CD8-positive, alpha-beta memory T cell (primary cell): ENCODE results near the gene SMARCA4. TPM values are rescaled to one million over a fixed set of nuclear protein-coding genes. Genes with fewer than 3 reads are reported as not detected.

Source experiments
- CTCF ChIA-PET: fragments of 350-600 bp; sonication (Branson Sonifier 250); formaldehyde crosslinking; loops from one replicate; lab custom pipeline; 2021; ENCODE audit warnings: antibody characterized with exemption; lab: Charles Lee
- POLR2A ChIA-PET: fragments of 350-600 bp; sonication (Branson Sonifier 250); formaldehyde crosslinking; loops from one replicate; lab custom pipeline; 2021; ENCODE audit warnings: antibody characterized with exemption; lab: Charles Lee
- DNase-seq, 5 donors: peaks; one replicate each; pipeline versions ENCODE4 v3.0.0 to v3.0.0-alpha.2; 2020 to 2022; ENCODE audit warnings: mixed read lengths in 1 of 5
- H3K27ac ChIP-seq: one replicate; pipeline ENCODE4 v1.7.0; 2013; ENCODE audit warnings: low read depth, mild to moderate bottlenecking, low read length, moderate library complexity
- H3K27me3 ChIP-seq: 2 replicates; pipeline ENCODE4 v1.7.0; 2013; ENCODE audit warnings: low read length, mild to moderate bottlenecking; ENCODE audit not compliant: insufficient read depth, poor library complexity, severe bottlenecking
- H3K36me3 ChIP-seq: 2 replicates; pipeline ENCODE4 v1.7.0; 2013; ENCODE audit warnings: mild to moderate bottlenecking, low read length, moderate library complexity; ENCODE audit not compliant: insufficient read depth
- H3K4me1 ChIP-seq: 2 replicates; pipeline ENCODE4 v1.7.0; 2013; ENCODE audit warnings: mild to moderate bottlenecking, low read length, moderate library complexity; ENCODE audit not compliant: insufficient read depth
- H3K4me3 ChIP-seq: 2 replicates; pipeline ENCODE4 v1.7.0; 2013; ENCODE audit warnings: mild to moderate bottlenecking, low read length
- H3K9me3 ChIP-seq: 2 replicates; pipeline ENCODE4 v1.7.0; 2013; ENCODE audit warnings: mild to moderate bottlenecking, low read length
- H3K27ac Mint-ChIP-seq, 8 donors: one replicate each; pipeline ENCODE4 v1.8.0; 2020 to 2021; ENCODE audit warnings: mixed read lengths in 8 of 8, mild to moderate bottlenecking in 6 of 8, inconsistent platforms in 3 of 8, moderate library complexity in 3 of 8
- H3K27me3 Mint-ChIP-seq, 2 donors: one replicate each; pipeline ENCODE4 v1.8.0; 2020 to 2021; ENCODE audit warnings: mixed read lengths in 2 of 2, mild to moderate bottlenecking in 1 of 2, moderate library complexity in 1 of 2
- H3K36me3 Mint-ChIP-seq, 3 donors: one replicate each; pipeline ENCODE4 v1.8.0; 2020 to 2021; ENCODE audit warnings: mixed read lengths in 3 of 3, inconsistent platforms in 1 of 3, mild to moderate bottlenecking in 1 of 3
- H3K4me1 Mint-ChIP-seq, 3 donors: one replicate each; pipeline ENCODE4 v1.8.0; 2020 to 2021; ENCODE audit warnings: mixed read lengths in 3 of 3, inconsistent platforms in 1 of 3, mild to moderate bottlenecking in 1 of 3
- H3K4me3 Mint-ChIP-seq, 7 donors: one replicate each; pipeline ENCODE4 v1.8.0; 2020 to 2021; ENCODE audit warnings: mixed read lengths in 7 of 7, mild to moderate bottlenecking in 6 of 7, moderate library complexity in 4 of 7, inconsistent platforms in 2 of 7
- H3K9me3 Mint-ChIP-seq, 5 donors: one replicate each; pipeline ENCODE4 v1.8.0; 2020 to 2022; ENCODE audit warnings: mixed read lengths in 5 of 5, mild to moderate bottlenecking in 3 of 5, moderate library complexity in 2 of 5, inconsistent platforms in 1 of 5
- polyA plus RNA-seq: library from polyadenylated mRNA; unstranded; fragments of 300-500 nt; fragmentation: Illumina TruSeq; gene quantifications from one replicate; pipeline ENCODE4 v1.2.3, GENCODE V29; 2021
- total RNA-seq, 2 experiments: library from RNA; stranded (reverse); gene quantifications; one replicate each; pipeline ENCODE4 v1.2.3, GENCODE V29; 2021

The SMARCA4 gene
- total and polyA plus RNA-seq, 3 experiments from 2014 or later, result 38.7 to 123 (median 116) TPM

DNA sequence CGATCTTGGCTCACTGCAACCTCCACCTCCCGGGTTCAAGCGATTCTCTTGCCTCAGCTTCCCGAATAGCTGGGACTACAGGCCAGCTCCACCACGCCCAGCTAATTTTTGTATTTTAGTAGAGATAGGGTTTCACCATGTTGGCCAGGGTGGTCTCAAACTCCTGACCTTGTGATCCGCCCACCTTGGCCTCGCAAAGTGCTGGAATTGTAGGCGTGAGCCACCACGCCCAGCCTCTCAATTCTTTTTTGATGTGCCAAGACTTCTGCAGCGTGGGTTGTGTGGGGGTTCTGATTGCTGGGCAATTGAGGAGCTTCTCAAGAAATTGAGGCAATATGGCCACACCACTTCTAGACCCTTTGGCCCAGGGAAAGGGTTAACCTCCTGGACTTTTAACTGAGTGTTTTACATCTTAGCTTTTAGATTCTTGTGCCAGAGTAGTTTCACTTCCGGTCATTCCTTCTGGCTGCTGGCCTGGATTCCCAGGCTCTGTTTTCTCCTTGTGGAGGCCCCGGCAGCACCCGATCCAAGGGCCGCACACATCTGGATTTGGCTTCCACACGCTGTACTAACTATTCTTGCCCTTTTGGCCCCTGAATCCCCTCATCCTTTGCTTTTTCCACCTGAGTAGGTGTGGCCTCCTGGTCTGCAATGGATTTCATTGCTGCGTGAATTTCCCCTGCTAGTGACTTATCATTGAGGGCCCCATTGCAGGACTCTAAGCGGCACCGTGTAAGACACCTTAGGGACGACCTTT, 14.7 kb downstream of the SMARCA4 start:
- Histone ChIP-seq H3K36me3 (no peaks in the 10 kb centered on the region), H3K27me3 (no peaks in the 10 kb centered on the region), H3K27ac (no peak overlapping the region), H3K4me3 (no peak overlapping the region), H3K4me1 (peaks cover 9% of the 10 kb centered on the region), H3K9me3 (no peaks in the 10 kb centered on the region)
- POLR2A ChIA-PET, result no interaction called here
- CTCF ChIA-PET, result no interaction called here
- H3K27me3 Mint-ChIP-seq, result no peaks in the 10 kb centered on the region
- no peak overlapping the region for H3K4me3 Mint-ChIP-seq
- H3K4me1 Mint-ChIP-seq, result peaks cover 28 to 60% (median 38%) of the 10 kb centered on the region in 3 donors
- H3K27ac Mint-ChIP-seq, result peak overlapping the region in 1 of 8 donors; percentile 40
- H3K9me3 Mint-ChIP-seq, result no peaks in the 10 kb centered on the region
- H3K36me3 Mint-ChIP-seq, result peaks cover 0 to 11% (median 7%) of the 10 kb centered on the region in 3 donors
- no peak for DNase-seq

- H3K9me3 ChIP-seq, result no peaks in the 10 kb centered on the region
- H3K36me3 ChIP-seq, result no peaks in the 10 kb centered on the region
- ChIA-PET CTCF (no interaction called here), POLR2A (interaction anchor here (0.7 kb wide), 1 partner anchor 407 kb away, joined by 6 read pairs; no protein-coding TSS in a partner anchor)
- no peak overlapping the region for H3K4me3 Mint-ChIP-seq
- no peak overlapping the region for H3K27ac ChIP-seq
- no peaks in the 10 kb centered on the region for H3K27me3 Mint-ChIP-seq
- no peak for DNase-seq
- H3K36me3 Mint-ChIP-seq, result peaks cover 0 to 13% (median 7%) of the 10 kb centered on the region in 3 donors
- H3K9me3 Mint-ChIP-seq, result no peaks in the 10 kb centered on the region
- H3K4me1 ChIP-seq, result peaks cover 9% of the 10 kb centered on the region
- H3K4me3 ChIP-seq, result no peak overlapping the region
- peak overlapping the region in 3 of 8 donors; percentile 40 to 78 (median 68) for H3K27ac Mint-ChIP-seq
- no peaks in the 10 kb centered on the region for H3K27me3 ChIP-seq
- peaks cover 23 to 55% (median 33%) of the 10 kb centered on the region in 3 donors for H3K4me1 Mint-ChIP-seq
Observed at GRCh38 chr19:10976131-10976892, 15.5 kb downstream of the SMARCA4 start.

- Histone ChIP-seq H3K27me3 (no peaks in the 10 kb centered on the region), H3K27ac (no peak overlapping the region), H3K4me3 (no peak overlapping the region), H3K4me1 (peaks cover 9% of the 10 kb centered on the region), H3K9me3 (no peaks in the 10 kb centered on the region), H3K36me3 (no peaks in the 10 kb centered on the region)
- no peak overlapping the region for H3K4me3 Mint-ChIP-seq
- ChIA-PET CTCF (no interaction called here), POLR2A (no interaction called here)
- peaks cover 24 to 51% (median 28%) of the 10 kb centered on the region in 3 donors for H3K4me1 Mint-ChIP-seq
- peak overlapping the region in 2 of 8 donors; percentile 15 to 55 for H3K27ac Mint-ChIP-seq
- peaks cover 0 to 17% (median 6%) of the 10 kb centered on the region in 3 donors for H3K36me3 Mint-ChIP-seq
- DNase-seq, result no peak
- no peaks in the 10 kb centered on the region for H3K9me3 Mint-ChIP-seq
- no peaks in the 10 kb centered on the region for H3K27me3 Mint-ChIP-seq
Observed at GRCh38 chr19:10977742-10978092, 16.9 kb downstream of the SMARCA4 start.

GRCh38 chr19:10979951-10980381, 19.1 kb downstream of the SMARCA4 start:
- Mint-ChIP-seq H3K27ac (peak overlapping the region in 2 of 8 donors; percentile 23 to 56), H3K9me3 (no peaks in the 10 kb centered on the region), H3K36me3 (peaks cover 0 to 31% (median 4%) of the 10 kb centered on the region in 3 donors), H3K27me3 (no peaks in the 10 kb centered on the region), H3K4me3 (peak overlapping the region in 4 of 7 donors; percentile 8 to 33 (median 22)), H3K4me1 (peaks cover 17 to 43% (median 18%) of the 10 kb centered on the region in 3 donors)
- H3K9me3 ChIP-seq, result no peaks in the 10 kb centered on the region
- ChIA-PET CTCF (interaction anchor here (1.2 to 1.4 kb wide), 2 partner anchors 13 to 38 kb away, joined by 3 to 4 read pairs; no protein-coding TSS in a partner anchor), POLR2A (no interaction called here)
- no peak overlapping the region for H3K27ac ChIP-seq
- peaks cover 3% of the 10 kb centered on the region for H3K36me3 ChIP-seq
- H3K27me3 ChIP-seq, result no peaks in the 10 kb centered on the region
- peak in 1 of 5 donors; percentile 23 for DNase-seq
- H3K4me3 ChIP-seq, result no peak overlapping the region
- H3K4me1 ChIP-seq, result peaks cover 4% of the 10 kb centered on the region

GRCh38 chr19:10981252-10981895, 20.5 kb downstream of the SMARCA4 start:
- CTCF ChIA-PET, result no interaction called here
- no peaks in the 10 kb centered on the region for H3K27me3 Mint-ChIP-seq

DNA sequence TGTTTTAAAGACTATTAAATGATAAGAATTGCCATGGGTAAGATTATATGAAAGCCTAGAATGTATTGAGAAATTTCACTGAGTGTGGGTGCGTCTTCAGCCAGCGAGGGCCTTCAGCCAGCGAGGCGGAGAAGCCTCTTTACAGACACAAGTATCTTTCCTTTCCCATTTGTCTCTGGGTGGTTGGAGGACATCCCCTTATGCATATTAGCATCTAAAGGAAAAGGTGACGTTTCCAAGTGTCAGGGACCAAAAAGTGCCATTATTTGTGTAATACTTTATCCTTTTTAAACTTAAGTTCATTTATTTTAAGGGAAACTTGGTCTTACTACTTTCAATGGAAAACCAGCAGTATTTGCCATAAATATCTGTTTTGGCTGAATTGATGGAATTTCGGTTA, 22.2 kb downstream of the SMARCA4 start:
- no peak overlapping the region for H3K4me3 Mint-ChIP-seq
- no peaks in the 10 kb centered on the region for H3K27me3 Mint-ChIP-seq
- Histone ChIP-seq H3K4me1 (no peaks in the 10 kb centered on the region), H3K27ac (no peak overlapping the region), H3K27me3 (no peaks in the 10 kb centered on the region), H3K36me3 (peaks cover 10% of the 10 kb centered on the region), H3K9me3 (no peaks in the 10 kb centered on the region), H3K4me3 (no peak overlapping the region)
- peaks cover 0 to 54% (median 5%) of the 10 kb centered on the region in 3 donors for H3K36me3 Mint-ChIP-seq
- no peak overlapping the region for H3K27ac Mint-ChIP-seq
- peaks cover 10 to 23% (median 12%) of the 10 kb centered on the region in 3 donors for H3K4me1 Mint-ChIP-seq
- ChIA-PET CTCF (no interaction called here), POLR2A (no interaction called here)
- DNase-seq, result no peak
- H3K9me3 Mint-ChIP-seq, result no peaks in the 10 kb centered on the region

More at GRCh38 chr19:10981252-10981895, 20.5 kb downstream of the SMARCA4 start:
- Histone ChIP-seq H3K27ac (no peak overlapping the region), H3K4me3 (no peak overlapping the region), H3K4me1 (peaks cover 4% of the 10 kb centered on the region), H3K36me3 (peaks cover 3% of the 10 kb centered on the region), H3K9me3 (no peaks in the 10 kb centered on the region), H3K27me3 (no peaks in the 10 kb centered on the region)
- Mint-ChIP-seq H3K4me1 (peaks cover 15 to 33% (median 17%) of the 10 kb centered on the region in 3 donors), H3K36me3 (peaks cover 0 to 42% (median 4%) of the 10 kb centered on the region in 3 donors), H3K27ac (peak overlapping the region in 1 of 8 donors; percentile 60), H3K9me3 (no peaks in the 10 kb centered on the region), H3K4me3 (no peak overlapping the region)
- no peak for DNase-seq
- POLR2A ChIA-PET, result no interaction called here

DNA sequence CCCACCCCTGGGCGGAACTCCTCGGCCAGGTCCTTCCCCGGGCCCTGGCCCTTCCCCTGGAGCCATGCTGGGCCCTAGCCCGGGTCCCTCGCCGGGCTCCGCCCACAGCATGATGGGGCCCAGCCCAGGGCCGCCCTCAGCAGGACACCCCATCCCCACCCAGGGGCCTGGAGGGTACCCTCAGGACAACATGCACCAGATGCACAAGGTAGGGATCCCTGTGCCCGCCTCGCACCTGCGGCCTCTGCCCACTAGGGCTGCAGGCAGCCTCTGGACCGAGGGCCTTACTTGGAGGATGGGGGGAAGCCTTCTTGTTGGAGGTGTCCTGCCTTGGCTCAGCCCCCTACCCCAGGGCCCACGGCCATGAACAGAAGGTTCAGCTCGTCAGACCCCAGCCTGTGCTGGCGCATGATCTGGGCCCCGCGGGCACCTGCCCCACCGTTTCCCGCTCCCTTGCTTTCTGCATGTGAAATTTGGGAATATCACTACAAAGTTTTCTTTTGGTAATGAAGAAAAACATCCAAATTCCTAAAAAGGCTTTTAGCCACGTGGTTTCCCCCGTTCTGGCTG, 23.4 kb downstream of the SMARCA4 start:
- no peak overlapping the region for H3K27ac ChIP-seq
- no peaks in the 10 kb centered on the region for H3K9me3 Mint-ChIP-seq
- H3K27me3 Mint-ChIP-seq, result no peaks in the 10 kb centered on the region
- no peak overlapping the region for H3K27ac Mint-ChIP-seq
- H3K9me3 ChIP-seq, result no peaks in the 10 kb centered on the region
- POLR2A ChIA-PET, result no interaction called here
- CTCF ChIA-PET, result no interaction called here
- peaks cover 7 to 15% (median 7%) of the 10 kb centered on the region in 3 donors for H3K4me1 Mint-ChIP-seq
- H3K4me1 ChIP-seq, result no peaks in the 10 kb centered on the region
- no peaks in the 10 kb centered on the region for H3K27me3 ChIP-seq
- no peak for DNase-seq
- no peak overlapping the region for H3K4me3 ChIP-seq
- H3K36me3 Mint-ChIP-seq, result peaks cover 0 to 64% (median 6%) of the 10 kb centered on the region in 3 donors
- no peak overlapping the region for H3K4me3 Mint-ChIP-seq
- peaks cover 19% of the 10 kb centered on the region for H3K36me3 ChIP-seq
